ENCODE data around the gene IFT52.
"Not testable (repeated sequence)": the region's sequence is repeated elsewhere in the genome, so short reads cannot be mapped to it uniquely, and the experiment has no call there.

Gene IFT52

GRCh38 chr20:43569282-43569681 is 21.5 kb upstream of the IFT52 start:
- no peak for DNase-seq

GRCh38 chr20:43570496-43570895 is 20.2 kb upstream of the IFT52 start:
- no peak for DNase-seq

- no peak for DNase-seq
These were observed 19.4 kb upstream of the IFT52 start for GRCh38 chr20:43571310-43571709.

- DNase-seq = no peak
These were observed 19.0 kb upstream of the IFT52 start for GRCh38 chr20:43571771-43572170.

- no peak for DNase-seq
These were observed 17.8 kb upstream of the IFT52 start for GRCh38 chr20:43572891-43573290.

DNA sequence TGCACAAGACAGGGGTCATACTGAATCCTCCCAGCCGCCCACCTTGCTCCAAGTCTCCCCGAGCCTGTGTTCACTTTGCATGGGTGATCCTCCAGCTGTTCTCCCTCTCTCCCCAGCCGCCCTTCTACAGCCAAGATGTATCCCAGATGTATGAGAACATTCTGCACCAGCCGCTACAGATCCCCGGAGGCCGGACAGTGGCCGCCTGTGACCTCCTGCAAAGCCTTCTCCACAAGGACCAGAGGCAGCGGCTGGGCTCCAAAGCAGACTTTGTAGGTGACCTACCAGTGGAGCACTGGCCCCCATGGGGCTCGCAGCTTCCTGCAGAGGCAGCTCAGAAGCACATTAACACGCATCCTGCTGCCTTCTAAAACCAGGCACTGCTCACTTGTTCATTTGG is 14.6 kb upstream of the IFT52 start:
- no peak for DNase-seq

- DNase-seq = no peak
These were observed 10.6 kb upstream of the IFT52 start for GRCh38 chr20:43579861-43580793.

- no peak for DNase-seq
These were observed 7.4 kb upstream of the IFT52 start for GRCh38 chr20:43583133-43583864.

DNA sequence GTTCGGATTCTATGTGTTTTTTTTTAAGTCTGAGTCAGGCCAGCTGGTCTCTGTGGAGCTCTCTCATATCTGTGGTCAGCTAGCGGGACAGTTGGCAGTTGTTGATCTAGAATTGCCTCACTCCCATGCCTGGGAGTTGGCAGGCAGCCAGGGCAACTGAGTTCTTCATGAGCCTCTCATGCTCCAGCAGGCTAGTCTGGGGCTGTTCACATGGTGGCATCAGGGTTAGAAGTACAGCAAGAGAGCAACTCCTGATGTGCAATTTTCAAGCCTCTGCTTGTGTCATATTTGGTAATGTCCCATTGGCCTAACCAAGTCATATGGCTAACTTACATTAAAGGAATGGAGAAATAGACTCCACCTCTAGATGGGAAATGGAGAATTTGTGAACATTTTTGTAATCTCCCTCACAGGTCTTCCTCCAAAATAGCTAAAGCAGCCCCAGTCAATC is 6.7 kb upstream of the IFT52 start:
- DNase-seq = peak; percentile 87

DNA sequence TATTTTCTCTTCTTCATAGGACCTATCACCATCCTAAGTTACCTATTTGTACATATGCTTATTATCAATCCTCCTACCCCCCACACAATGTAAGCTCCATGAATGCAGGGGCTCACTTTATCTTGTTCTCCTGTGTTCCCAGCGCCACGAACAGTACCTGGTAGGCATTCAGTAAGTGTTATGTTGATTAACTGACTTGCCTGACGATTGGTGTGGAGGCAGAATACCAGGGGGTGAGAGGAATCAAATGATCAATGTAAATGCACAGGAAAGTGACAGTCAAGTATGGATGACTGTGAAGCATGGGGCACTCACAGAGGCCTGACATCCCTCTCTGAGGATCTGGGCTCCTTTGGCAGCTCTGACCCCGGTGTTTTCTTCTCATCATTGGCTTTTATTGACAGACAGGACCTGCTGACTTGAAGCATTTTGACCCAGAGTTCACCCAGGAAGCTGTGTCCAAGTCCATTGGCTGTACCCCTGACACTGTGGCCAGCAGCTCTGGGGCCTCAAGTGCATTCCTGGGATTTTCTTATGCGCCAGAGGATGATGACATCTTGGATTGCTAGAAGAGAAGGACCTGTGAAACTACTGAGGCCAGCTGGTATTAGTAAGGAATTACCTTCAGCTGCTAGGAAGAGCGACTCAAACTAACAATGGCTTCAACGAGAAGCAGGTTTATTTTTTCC is 6.1 kb upstream of the IFT52 start:
- DNase-seq = peak; percentile 66

GRCh38 chr20:43586641-43587040 is 4.1 kb upstream of the IFT52 start:
- DNase-seq = no peak

- DNase-seq = not testable (repeated sequence)
These were observed 2.2 kb upstream of the IFT52 start for GRCh38 chr20:43588526-43588925.

GRCh38 chr20:43590036-43590391 is 723 bp upstream of the IFT52 start:
- DNase-seq = no peak

DNA sequence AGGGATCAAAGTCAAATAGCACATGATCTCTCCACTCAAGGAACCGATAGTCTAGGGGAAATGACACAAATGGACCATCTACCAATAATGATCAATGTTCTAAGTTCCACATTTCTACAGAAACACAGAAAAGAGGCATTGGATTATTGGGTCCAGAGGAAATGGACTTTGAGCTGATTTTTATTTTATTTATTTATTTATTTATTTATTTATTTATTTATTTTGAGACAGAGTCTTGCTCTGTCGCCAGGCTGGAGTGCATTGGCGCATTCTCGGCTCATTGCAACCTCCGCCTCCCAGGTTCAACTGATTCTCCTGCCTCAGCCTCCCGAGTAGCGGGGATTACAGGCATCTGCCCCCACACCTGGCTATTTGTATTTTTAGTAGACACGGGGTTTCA is 11.2 kb downstream of the IFT52 start:
- not testable (repeated sequence) for DNase-seq

- no peak for DNase-seq
These were observed 12.4 kb downstream of the IFT52 start for GRCh38 chr20:43603124-43603523.

GRCh38 chr20:43605715-43606114 is 15.0 kb downstream of the IFT52 start:
- no peak for DNase-seq

DNA sequence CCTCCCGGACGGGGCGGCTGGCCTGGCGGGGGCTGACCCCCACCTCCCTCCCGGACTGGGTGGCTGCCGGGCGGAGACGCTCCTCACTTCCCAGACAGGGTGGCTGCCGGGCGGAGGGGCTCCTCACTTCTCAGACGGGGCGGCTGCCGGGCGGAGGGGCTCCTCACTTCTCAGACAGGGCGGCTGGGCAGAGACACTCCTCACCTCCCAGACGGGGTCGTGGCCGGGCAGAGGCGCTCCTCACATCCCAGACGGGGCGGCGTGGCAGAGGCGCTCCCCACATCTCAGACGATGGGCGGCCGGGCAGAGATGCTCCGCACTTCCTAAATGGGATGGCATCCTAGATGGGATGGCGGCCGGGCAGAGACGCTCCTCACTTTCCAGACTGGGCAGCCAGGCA is 16.5 kb downstream of the IFT52 start:
- DNase-seq = not testable (repeated sequence)

- no peak for DNase-seq
These were observed 40.9 kb downstream of the IFT52 start for GRCh38 chr20:43631598-43631997.

GRCh38 chr20:43636429-43636828 is 45.7 kb downstream of the IFT52 start:
- no peak for DNase-seq

GRCh38 chr20:43642548-43642947 is 51.8 kb downstream of the IFT52 start:
- no peak for DNase-seq

DNA sequence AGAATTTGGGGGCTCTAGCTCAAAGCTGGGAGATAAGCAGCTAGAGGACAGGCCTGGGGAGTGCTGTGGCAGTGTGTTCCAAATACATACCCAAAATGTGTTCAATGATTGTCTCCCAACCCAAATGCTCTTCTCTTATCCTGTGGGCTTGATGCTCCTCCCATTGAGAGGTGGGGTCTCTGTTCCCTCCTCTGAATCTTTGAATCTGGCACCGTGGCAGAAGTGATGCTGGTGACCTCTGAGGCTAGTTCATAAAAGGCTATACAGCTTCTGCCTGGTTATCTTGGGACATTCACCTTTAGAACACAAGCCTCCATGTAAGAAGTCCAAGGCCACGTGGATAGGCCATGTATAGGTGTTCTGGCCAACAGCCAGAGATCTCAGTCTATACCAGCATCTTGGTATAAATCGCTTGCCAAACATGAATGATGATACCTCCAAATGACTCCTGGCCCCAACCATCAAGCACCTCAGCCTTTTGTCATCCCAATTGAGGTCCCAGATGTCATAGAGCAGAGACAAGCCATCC is 60.3 kb downstream of the IFT52 start:
- no peak for DNase-seq

DNA sequence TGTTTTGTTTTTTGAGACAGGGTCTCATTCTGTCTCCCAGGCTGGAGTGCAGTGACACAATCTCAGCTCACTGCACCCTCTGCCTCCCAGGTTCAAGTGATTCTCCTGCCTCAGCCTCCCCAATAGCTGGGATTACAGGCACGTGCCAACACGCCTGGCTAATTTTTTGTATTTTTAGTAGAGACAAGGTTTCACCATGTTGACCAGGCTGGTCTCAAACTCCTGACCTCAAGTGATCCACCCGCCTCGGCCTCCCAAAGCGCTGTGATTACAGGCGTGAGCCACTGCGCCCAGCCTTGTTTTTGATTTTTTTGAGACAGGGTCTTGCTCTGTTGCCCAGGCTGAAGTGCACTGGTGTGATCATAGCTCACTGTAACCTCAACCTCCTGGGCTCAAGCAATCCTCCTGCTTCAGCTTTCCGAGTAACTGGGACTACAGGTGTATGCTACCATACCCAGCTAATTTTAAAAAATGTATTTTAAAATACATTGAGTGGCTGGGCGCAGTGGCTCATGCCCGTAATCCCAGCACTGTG is 61.0 kb downstream of the IFT52 start:
- not testable (repeated sequence) for DNase-seq

GRCh38 chr20:43653966-43654365 is 63.2 kb downstream of the IFT52 start:
- DNase-seq = no peak

All from fibroblast of skin of right biceps (primary cell).